HG02970 (cell line): ENCODE data around the gene PANX3.

Experiments
- ATAC-seq: cut with Tn5 transposase; IDR thresholded peaks from one replicate; pipeline ENCODE4 v1.9.1; 2021; ENCODE audit warnings: mild to moderate bottlenecking, moderate library complexity, moderate number of reproducible peaks; ENCODE audit not compliant: unreplicated experiment, low FRiP score

The PANX3 gene

GRCh38 chr11:124656774-124657630, 45.8 kb downstream of the PANX3 start:
- ATAC-seq: no peak

- ATAC-seq: no peak
These were observed 46.7 kb downstream of the PANX3 start for GRCh38 chr11:124657904-124658303.

GRCh38 chr11:124658501-124658900, 47.3 kb downstream of the PANX3 start:
- ATAC-seq: no peak

- ATAC-seq: no peak
These were observed 47.8 kb downstream of the PANX3 start for GRCh38 chr11:124658986-124659385.

GRCh38 chr11:124661553-124661952, 50.3 kb downstream of the PANX3 start:
- ATAC-seq: no peak

- ATAC-seq: no peak
These were observed 50.9 kb downstream of the PANX3 start for GRCh38 chr11:124662106-124662505.

GRCh38 chr11:124663861-124664260, 52.6 kb downstream of the PANX3 start:
- ATAC-seq: no peak

GRCh38 chr11:124667601-124668000, 56.4 kb downstream of the PANX3 start:
- no peak for ATAC-seq

GRCh38 chr11:124669193-124669592, 58.0 kb downstream of the PANX3 start:
- ATAC-seq: no peak
